ENCODE measurements around the gene TRAF6.

GRCh38 chr11:36507824-36508489, 2.1 kb downstream of the TRAF6 start:
- TF ChIP-seq ZBTB7A (IDR thresholded peaks at IDR 0.05; ENCODE audit: low read depth) (no peak), EP300 (IDR thresholded peaks at IDR 0.05; ENCODE audit: borderline replicate concordance) (no peak), TEAD4 (IDR thresholded peaks at IDR 0.05) (no peak), TAF1 (IDR thresholded peaks at IDR 0.05; ENCODE audit: low read depth) (no peak), MAX (IDR thresholded peaks at IDR 0.05) (no peak)
